IPS DF 19.7 (cell line): Measurements from ENCODE around the gene CCDC136.

Experiments used
- DNase-seq: peaks from one replicate; pipeline ENCODE4 v3.0.0-alpha.2; 2013; ENCODE audit warnings: low read depth, low spot score

CCDC136 gene

DNA sequence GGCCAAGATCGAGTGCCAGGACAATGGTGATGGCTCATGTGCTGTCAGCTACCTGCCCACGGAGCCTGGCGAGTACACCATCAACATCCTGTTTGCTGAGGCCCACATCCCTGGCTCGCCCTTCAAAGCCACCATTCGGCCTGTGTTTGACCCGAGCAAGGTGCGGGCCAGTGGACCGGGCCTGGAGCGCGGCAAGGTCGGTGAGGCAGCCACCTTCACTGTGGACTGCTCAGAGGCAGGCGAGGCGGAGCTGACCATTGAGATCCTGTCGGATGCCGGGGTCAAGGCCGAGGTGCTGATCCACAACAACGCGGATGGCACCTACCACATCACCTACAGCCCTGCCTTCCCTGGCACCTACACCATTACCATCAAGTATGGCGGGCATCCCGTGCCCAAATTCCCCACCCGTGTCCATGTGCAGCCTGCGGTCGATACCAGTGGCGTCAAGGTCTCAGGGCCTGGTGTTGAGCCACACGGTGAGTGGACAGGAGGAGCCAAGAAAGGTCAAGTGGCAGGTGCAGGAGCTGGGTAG is 53.1 kb downstream of the CCDC136 start:
- no peak for DNase-seq

DNA sequence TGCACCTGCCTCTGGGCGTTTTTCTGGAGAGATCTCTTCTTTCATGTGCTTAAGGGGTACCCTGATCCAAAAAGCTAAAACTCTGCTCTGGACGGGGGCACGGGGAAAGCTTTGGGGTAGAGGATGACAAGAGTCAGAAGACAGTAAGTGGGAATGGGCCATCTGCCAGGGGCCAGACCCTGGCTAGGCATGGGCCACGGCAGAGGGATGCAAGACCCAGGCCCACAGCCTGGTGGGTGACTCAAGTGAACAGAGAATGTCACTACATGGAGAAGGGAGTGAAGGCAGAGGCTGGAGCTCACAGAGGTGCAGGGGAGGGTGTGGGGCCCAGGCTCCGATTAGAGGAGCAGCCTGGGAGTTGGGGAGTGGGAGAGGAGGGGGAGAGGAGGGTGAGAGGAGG is 53.7 kb downstream of the CCDC136 start:
- DNase-seq: no peak

DNA sequence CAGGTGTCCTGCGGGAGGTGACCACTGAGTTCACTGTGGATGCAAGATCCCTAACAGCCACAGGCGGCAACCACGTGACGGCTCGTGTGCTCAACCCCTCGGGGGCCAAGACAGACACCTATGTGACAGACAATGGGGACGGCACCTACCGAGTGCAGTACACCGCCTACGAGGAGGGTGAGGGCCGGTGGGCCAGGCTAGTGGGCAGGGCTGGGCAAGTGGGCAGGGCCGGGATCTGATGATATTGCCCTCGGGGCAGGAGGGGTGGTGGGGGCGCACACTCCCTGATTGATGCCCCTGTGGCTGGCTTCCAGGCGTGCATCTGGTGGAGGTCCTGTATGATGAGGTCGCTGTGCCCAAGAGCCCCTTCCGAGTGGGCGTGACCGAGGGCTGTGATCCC is 54.2 kb downstream of the CCDC136 start:
- DNase-seq: no peak

DNA sequence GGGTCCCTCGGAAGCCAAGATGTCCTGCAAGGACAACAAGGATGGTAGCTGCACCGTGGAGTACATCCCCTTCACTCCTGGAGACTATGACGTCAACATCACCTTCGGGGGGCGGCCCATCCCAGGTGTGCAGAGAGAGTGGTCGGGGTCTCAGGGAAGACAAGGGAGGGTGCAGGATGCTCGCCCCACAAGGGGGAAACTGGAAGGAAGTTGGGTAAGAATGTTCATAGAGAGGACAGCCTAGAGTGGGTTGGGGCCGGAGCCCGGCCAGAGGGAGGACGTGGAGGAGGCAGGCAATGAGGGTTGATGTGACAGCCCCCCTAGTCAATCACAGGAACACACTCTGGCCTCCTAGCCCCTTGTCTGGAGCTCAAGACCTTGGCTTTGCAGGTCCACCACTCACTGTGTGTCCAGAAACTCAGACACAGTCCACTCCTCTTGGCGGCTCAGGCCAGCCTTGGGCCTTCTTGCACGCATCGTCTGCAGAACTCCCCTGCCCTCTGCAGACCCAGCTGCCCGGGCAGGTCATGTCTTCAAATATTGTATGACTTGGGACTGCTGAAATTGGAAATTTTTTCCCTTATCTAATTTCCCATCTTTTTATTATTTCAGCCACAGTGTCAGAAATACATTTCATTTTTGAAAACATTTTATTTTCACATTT is 55.1 kb downstream of the CCDC136 start:
- no peak for DNase-seq

DNA sequence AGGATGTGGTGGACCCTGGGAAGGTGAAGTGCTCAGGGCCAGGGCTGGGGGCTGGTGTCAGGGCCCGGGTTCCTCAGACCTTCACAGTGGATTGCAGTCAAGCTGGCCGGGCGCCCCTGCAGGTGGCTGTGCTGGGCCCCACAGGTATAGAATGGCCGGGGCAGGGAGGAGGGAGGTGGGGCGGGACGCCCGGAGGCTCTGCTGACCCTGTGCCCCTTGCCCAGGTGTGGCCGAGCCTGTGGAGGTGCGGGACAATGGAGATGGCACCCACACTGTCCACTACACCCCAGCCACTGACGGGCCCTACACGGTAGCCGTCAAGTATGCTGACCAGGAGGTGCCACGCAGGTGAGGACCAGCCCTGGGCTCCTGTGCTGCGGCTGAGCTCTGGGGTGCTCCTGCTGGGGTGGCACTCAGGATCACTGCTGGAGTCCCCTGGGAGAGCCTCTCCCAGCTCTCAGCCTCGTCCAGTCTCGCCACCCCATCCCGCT is 56.0 kb downstream of the CCDC136 start:
- DNase-seq: no peak

DNA sequence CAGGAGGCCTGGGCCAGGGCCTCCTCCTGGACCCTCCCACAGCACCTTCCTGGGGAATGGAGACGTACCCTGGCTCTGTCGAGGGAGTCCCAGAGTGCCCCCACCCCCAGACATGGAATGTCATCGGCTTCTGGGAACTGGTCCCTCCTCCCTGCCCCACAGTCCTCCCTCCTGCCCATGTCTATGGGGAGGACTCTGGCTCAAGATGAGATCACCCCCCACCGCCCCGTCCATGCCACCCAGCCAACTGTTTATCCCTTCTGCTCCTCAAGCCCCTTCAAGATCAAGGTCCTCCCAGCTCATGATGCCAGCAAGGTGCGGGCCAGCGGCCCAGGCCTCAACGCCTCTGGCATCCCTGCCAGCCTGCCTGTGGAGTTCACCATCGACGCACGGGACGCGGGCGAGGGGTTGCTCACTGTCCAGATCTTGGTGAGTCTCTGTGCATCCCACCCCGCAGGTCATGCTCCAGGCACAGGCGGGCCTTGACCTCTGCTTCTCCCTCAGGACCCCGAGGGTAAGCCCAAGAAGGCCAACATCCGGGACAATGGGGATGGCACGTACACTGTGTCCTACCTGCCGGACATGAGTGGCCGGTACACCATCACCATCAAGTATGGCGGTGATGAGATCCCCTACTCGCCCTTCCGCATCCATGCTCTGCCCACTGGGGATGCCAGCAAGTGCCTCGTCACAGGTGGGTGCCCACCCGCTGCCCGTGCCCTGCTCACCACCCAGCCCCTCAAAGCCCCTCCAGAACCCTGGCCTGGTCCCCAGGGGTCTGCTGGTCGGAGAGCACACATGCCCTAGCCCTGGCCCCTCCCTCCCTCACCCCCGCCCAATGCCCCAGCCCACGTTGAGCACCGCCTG is 56.8 kb downstream of the CCDC136 start:
- DNase-seq: no peak

DNA sequence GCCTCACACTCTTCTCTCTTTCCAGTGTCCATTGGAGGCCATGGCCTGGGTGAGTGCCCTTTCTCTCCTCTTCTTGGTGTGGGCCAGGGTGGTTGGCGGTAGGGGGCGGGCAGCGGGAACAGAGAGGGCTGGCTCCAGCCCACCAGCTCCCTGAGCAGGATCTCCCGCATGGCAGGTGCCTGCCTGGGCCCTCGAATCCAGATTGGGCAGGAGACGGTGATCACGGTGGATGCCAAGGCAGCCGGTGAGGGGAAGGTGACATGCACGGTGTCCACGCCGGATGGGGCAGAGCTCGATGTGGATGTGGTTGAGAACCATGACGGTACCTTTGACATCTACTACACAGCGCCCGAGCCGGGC is 57.4 kb downstream of the CCDC136 start:
- DNase-seq: no peak

DNA sequence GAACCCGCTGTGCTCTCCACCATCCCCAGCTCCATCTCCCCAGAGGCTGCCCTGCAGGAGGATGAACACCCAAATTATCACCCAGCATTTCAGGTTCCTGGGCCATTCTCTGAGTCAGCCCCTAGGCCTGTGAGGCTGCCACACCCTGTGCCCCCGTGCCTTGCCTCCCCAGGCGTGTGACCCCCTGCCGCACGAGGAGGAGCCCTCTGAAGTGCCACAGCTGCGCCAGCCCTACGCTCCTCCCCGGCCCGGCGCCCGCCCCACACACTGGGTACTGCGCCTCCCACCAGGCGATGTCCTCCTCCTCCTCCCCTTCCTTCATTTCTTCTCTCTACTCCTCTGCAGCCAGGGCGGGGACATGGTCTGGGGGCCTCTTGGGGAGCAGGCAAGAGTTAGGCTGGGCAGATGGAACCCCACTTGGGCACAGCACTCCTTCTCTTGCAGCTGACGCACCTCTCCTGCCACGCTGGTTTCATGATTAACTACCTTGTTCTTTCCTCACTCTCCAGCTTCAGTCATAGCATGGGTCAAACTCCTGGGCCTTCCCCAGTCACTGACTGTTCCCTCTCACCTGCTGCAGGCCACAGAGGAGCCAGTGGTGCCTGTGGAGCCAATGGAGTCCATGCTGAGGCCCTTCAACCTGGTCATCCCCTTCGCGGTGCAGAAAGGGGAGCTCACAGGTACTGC is 58.2 kb downstream of the CCDC136 start:
- DNase-seq: no peak

DNA sequence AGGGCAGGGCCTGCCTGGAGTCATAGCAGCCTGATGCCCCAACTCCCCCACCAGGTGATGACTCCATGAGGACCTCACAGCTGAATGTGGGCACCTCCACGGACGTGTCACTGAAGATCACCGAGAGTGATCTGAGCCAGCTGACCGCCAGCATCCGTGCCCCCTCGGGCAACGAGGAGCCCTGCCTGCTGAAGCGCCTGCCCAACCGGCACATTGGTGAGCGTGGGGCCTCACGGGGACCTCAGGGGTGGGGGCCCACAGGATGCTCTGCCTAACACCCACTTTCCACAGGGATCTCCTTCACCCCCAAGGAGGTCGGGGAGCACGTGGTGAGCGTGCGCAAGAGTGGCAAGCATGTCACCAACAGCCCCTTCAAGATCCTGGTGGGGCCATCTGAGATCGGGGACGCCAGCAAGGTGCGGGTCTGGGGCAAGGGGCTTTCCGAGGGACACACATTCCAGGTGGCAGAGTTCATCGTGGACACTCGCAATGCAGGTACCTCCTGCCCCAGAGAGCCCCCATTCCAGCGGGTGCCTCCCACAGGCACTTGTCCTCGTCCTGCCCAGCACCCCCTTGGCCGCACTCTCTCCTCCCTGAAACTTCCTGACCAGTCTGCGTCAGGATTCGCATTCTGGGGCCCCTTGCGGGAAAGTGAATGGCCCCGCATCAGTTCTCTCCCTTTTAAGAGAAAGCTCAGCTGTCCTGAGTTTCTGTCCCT is 60.9 kb downstream of the CCDC136 start:
- DNase-seq: no peak

DNA sequence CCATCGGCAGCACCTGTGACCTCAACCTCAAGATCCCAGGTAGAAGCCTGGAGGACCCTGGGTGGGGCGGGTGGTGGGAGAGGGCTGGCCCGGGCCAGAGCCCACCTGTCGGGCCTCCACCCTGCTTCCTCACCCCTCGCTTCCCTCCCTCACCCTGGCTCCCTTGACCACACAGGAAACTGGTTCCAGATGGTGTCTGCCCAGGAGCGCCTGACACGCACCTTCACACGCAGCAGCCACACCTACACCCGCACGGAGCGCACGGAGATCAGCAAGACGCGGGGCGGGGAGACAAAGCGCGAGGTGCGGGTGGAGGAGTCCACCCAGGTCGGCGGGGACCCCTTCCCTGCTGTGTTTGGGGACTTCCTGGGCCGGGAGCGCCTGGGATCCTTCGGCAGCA is 62.0 kb downstream of the CCDC136 start:
- no peak for DNase-seq

DNA sequence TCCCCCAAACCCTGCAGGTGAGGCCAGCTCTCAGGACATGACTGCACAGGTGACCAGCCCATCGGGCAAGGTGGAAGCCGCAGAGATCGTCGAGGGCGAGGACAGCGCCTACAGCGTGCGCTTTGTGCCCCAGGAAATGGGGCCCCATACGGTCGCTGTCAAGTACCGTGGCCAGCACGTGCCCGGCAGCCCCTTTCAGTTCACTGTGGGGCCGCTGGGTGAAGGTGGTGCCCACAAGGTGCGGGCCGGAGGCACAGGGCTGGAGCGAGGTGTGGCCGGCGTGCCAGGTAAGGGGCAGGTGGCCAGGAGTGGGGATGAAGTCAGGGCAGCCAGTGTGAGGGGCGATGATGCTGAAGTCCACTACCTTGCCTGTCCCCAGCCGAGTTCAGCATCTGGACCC is 62.6 kb downstream of the CCDC136 start:
- no peak for DNase-seq

DNA sequence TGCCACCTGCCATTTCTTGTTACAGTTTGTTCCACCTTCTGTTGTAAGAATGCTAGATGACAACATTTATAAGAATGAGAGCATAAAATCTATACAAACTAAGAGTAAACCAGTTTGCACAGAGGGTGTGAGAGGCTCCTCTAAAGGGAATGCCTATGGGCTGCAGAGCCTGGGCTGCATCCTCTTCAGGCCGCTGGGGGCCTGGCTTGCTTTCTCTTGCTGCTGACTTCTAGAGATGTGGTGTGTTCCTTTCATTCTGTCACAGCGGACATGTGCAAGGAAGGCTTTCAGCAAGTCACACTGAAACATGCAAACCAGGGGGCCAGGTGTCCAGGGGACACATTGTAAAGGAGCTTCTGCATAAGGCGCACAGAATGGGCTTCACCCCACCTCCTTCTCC is 63.8 kb downstream of the CCDC136 start:
- no peak for DNase-seq

DNA sequence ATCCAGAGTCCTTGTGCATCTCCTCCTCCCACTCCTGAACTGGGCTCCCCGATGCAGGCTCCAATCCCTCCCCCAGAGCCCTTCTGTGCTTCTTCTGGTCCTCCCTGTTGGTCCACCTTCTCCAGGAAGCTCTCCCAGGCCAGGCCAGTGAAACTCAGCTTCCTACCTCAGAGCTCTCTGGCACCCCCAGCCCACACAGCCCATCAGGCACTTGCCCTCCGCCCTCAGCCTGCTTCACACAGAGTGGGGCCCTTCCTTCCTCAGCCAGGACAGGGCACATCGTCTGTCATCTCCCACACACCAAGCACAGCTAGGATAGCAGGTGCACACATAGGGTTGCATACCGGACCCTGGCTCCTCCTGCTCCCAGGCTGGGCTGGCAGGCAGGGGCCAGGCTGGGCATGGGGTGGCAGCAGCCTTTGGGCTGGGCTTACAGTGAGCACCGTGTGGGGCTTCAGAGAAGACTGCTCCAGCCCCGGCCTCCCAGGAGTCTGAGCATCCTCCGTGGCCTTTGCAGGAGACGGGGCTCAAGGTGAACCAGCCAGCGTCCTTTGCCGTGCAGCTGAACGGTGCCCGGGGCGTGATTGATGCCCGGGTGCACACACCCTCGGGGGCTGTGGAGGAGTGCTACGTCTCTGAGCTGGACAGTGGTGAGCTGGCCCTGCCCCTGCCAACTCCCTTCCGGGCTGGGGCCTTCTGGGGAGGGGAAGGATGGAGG is 64.4 kb downstream of the CCDC136 start:
- DNase-seq: no peak

DNA sequence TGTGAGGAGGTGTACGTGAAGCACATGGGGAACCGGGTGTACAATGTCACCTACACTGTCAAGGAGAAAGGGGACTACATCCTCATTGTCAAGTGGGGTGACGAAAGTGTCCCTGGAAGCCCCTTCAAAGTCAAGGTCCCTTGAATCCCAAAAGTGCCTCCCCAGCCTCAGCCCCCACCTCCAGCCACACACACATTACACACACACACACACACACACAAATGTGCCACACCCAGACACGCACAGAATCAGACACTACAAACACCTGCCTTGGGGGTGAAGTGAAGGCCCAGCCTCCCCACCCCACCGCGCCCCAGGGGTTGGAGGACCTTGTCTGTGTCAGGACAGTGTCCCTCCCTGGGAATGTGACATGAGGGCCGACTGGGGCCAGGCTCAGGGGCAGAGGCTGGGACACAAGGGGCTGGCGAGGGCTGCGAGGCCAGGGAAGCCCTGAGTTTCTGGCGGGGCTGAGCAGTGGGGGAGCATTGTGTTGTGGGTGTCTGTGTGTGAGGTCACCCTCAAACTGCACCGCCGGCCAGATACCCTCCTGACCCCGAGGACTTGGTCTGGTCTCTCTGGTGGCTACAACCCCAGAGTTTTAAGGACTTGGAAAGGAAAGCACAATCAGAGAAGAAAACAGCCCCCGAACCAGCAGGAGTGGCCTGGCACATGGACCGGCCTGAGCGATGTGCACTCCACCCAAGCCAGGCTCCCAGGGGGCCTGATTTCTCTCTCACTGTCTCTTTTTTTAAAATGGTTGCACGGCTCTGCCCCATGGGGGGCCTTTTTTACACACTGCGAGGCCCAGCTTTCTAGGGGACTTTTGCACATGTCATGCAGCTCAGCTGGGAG is 66.8 kb downstream of the CCDC136 start:
- DNase-seq: no peak

DNA sequence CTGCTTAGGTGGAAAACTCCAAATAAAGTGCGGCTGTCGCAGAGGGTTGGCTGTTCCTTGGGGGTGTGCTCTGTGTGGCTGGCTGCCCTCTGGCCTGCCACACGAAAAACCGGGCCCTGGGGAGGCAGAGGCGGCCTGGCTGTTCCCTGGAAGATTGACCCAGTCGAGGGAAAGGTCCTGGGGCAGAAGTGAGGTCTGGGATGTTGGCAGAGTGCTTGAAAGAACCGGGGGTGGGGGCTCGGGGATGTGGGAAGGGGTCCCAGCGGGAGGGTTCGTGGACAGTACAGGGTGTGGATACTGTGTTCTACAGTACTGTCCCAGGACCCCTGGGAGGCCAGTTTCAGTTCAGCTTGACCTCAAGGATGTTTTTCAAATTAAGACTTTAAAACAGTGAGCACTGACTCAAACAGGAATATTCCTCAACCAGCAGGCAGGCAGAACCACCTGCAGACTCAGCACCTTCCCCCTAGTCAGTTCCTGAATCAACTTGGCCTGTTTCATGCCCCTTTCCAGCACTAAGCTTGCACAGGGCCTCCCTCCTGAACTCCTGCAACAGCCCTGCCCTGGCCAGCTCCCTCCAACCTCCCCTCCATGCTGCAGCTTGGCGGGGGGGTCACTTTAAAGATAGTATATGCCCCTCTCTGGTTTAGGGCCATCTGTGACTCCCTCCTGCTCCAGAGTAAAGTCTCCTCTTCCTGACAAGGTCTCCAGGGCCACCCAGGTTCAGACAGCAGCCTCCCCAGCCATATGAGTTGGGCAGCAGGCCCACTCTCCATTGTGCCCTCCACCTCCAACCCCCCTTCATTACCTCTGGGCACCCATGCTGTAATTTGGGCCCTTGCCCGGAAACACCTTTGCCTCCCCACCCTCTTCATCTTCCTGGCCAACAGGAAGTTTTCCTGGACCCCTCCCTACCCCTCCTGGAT is 67.7 kb downstream of the CCDC136 start:
- no peak for DNase-seq

DNA sequence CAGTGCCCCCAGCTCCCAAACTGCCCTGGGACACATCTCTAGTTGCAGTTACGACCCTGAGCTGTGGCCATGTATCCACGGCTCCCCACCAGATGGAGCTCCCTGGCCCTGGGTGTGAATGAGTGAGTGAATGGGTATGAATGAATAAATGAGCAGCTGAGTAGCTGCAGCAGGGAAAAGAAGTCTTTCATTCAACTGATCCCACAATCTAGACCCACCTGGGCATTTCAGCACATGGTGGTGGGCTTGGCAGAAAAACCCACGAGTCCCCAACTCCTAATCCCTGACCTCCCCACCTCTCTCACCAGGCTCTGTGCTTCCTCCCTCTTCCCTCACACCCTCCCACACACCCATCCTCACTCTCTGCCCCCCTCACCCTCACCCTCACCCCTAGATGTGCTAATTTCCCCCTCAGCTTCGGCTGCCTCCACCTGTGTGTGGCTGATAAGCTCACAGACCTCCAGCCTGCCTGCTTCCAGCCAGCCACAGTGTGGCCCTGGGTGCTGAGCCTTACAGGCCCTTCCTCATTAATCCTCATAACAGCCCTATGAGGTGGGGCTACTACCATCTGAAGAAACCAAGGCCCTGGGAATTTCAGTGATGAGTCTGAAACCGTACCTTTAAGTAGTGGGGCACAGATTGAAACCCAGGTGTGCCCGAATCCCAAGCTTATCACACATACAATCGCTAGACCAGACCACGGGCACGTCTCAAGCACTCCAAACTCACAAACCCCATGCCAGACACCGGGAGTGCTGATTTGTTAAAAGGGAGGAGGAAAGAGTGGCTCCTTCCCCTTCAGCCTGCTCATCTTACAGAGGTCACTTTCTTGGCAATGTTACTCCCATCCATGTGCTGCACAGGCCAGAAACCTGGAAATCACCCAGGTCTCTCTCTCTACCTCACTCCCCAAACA is 68.6 kb downstream of the CCDC136 start:
- no peak for DNase-seq

DNA sequence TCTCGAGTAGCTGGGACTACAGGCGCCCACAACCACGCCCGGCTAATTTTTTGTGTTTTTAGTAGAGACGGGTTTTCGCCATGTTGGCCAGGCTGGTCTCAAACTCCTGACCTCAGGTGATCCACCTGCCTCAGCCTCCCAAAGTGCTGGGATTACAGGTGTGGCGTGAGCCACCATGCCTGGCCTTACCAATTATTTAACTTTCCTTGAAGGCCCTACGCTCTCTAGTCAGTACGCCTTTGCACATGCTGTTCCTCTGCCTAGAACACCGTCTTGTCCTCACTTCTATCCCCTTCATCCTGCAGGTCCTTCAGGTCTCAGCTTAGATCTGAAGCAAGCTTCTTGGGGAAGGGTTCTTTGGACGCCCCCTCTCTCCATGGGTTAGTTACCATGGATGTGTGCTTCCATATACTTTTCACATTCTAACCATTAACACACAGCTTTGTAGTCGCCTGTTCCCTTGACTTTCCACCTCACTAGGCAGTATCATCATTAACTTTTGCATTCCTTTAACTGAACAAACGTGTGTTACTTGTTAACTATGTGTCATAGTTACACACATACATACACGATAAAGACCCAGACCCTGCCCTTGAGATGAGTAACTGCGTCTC is 70.3 kb downstream of the CCDC136 start:
- no peak for DNase-seq
